Measurements from ENCODE around the gene AKR7A3.

DNA sequence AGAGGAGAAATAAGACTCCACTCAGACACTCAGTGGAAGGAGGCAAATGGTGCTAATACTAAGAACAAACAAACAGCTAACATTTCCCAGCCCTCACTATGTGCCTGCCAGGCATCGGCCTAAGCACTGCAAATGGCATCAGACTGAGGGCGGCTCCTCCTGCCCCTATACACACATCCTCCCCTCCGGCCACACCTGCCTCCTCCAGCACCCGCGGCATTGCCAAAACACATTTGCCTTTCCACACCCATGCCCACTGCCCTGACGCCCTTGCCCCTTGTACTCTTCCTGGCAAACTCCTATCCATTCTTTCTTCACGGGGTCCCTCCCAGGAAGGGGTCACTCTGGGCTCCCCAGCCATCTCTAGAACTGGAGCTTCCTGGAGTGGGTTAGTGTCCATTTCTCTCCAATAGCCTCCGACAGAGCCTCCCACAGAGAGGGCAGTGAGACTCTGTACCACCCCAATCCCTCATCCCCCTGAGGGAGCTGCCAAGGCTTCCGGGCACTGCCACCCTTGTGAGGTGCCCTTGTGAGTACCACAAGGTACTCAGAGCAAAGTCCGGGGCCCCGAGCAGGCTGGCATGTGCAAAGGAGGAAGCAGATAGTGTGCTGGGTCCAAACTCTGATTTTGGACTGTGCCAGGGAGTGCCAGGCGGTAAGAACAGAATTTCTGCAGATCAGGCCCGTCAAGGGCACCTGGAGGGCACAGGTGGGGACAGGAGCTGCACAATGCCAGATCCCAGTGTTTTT lies 959 bp downstream of the AKR7A3 start:
- no peak for TF ChIP-seq POLR2A (IDR thresholded peaks at IDR 0.05)
- TF ChIP-seq, protein P1, sequence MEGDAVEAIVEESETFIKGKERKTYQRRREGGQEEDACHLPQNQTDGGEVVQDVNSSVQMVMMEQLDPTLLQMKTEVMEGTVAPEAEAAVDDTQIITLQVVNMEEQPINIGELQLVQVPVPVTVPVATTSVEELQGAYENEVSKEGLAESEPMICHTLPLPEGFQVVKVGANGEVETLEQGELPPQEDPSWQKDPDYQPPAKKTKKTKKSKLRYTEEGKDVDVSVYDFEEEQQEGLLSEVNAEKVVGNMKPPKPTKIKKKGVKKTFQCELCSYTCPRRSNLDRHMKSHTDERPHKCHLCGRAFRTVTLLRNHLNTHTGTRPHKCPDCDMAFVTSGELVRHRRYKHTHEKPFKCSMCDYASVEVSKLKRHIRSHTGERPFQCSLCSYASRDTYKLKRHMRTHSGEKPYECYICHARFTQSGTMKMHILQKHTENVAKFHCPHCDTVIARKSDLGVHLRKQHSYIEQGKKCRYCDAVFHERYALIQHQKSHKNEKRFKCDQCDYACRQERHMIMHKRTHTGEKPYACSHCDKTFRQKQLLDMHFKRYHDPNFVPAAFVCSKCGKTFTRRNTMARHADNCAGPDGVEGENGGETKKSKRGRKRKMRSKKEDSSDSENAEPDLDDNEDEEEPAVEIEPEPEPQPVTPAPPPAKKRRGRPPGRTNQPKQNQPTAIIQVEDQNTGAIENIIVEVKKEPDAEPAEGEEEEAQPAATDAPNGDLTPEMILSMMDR (IDR thresholded peaks at IDR 0.05): no peak
